GM21381 (cell line): ENCODE data around the gene ERICH2.
A peak's percentile ranks its signal among the peaks of the same experiment; 100 is the strongest.
"Not testable (repeated sequence)": the region's sequence is repeated elsewhere in the genome, so short reads cannot be mapped to it uniquely, and the experiment has no call there.

Source experiments
- ATAC-seq: cut with Tn5 transposase; IDR thresholded peaks from one replicate; pipeline ENCODE4 v1.9.1; 2021; ENCODE audit warnings: mild to moderate bottlenecking, moderate library complexity; ENCODE audit not compliant: unreplicated experiment

The ERICH2 gene, protein sequence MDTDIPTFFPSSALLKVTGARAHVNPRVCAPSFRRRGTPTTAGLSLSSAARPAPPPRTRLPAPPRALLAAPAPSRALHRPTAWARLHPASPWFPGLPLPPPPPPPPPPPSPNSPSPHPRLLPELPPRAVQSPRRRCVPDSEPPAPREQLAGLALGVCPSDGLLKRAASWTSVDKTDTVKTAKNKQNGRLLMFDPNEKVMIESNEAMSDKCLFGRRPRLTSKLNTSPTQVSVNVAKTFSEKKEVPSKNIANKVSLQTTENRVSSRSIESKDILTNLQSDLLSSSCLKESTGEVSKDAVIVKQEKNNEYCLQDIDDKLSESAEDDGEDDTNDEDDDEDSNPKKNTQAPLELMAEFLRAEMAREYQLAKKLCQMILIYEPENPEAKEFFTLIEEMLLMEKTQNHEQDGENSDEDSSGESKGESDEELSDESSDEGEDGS

DNA sequence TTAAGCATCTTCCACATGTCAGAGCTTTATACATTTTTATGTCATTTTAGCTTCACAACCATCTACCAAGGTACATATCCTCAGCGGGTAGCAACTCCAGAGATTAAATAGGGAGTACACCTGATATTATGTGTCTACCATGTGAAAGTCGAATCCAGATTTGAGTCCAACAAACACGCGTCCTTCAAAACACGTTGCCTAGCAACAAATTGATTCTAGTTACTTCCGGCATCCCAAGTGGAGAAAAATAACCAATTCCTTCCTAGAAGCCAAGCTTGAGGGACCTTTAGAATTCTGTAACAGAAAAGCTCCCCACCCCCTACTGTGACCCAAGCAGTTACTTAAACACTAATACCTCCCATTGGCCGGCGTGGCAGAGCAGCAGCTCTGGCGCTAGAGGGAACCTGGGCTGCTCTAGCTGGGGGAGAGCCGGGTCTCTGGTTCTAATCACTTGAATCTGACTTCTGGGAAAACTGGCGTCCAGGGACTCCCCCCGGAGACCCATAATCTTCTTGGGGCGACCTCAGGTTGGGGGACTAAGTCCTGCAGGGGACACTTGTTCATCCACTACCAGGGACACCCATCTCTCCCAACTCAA lies at the start of gene ERICH2:
Gene ERICH2, plus strand, starts transcription at position 371 of the 598 bp plus-strand sequence. CDS start 304 bp downstream, outside the sequence.
- ATAC-seq: peak; percentile 48

DNA sequence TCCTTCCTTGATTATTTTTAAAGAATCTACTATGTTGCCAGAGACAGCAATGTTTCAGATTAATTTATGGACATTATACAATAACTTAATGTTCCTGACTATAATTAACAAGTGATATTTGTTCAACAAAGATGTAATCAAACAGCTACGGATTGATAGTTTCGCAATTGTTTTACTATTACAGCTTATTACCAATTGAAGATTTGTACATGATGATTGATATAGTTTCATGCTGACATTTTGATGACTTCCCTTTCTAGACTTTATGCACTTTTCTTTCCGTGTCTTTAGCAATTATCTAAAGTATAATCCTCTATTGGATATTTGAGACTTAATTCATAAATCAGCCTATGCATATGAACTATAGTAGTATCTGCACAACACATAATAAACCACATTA lies 48.5 kb upstream of the ERICH2 start:
- no peak for ATAC-seq

DNA sequence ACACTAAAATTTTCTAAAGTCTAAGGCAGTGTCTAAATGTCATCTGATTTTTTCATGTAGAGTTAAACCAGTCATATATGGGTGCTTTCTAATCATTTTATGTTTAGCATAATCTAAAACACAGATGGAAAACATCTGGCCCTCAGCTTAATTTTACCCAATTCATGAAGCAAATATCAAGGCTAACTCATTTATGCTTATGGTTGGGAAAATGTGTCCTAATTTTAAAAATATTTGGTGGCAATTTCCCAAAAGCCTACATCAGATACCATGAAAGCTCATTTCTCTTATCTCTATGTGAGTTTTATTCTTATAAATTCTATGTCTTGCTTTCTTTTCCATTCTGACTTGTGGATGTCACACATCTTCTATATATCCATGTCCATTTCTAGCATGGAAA lies 47.9 kb upstream of the ERICH2 start:
- ATAC-seq: no peak

DNA sequence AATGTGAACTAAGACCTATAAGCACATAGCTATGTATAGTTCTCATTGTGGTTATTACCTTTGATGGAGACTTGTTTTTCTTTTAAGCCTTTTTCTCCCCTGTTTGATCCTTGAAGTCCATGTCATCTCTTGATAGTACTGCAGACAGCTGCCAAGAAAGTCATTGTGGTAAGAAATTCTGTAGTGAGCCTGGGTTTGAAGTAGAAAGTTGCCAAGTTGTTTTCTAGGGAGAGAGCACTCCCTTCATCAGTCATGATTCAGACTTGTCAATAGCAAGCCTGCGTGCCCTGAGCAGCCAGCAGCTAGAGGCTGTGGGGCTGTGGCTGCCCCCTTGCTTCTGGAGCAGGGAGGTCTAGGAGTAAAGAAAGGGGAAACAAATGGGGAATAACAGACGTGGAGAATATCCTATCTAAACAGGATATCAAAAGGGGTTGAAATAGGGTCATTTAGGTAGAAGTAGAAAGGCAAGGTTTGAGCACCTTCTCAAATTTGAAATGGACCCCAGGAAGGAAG lies 46.7 kb upstream of the ERICH2 start:
- no peak for ATAC-seq

DNA sequence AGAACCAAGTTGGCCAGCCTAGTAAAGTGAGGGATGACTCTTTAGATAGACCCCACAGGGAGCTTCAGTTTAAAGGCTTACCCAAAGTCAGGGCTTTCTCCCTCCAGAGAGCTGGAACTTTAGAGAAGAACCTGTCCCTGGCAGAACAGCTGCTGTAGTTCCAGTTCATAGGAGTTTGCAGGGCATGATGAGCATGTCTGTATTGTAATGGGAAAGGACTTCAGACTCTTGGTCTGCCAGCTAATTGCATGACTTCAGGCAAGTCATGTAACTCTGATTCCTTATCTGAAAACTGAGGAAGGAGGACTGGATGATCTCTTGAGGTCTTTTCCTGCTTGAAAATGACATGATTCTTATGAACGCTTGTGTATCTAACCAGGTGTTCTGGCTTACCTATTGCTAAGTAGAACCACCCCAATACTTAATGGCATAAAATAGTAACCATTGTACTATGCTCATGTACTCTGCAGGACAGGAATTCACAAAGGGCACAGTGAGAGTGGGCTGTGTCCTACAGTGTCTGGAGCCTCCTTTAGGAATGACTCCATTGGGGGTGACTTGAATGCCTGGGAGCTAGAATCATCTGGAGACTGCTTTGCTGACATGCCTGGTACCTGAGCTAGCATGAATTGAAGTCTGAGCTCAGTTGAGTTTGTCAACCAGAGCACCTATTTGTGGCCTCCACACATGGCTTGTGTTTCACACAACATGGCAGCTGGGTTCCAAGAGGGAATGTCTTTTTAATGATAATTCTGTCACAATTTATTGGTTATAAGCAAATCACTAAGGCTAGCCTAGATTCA lies 36.2 kb upstream of the ERICH2 start:
- ATAC-seq: no peak

DNA sequence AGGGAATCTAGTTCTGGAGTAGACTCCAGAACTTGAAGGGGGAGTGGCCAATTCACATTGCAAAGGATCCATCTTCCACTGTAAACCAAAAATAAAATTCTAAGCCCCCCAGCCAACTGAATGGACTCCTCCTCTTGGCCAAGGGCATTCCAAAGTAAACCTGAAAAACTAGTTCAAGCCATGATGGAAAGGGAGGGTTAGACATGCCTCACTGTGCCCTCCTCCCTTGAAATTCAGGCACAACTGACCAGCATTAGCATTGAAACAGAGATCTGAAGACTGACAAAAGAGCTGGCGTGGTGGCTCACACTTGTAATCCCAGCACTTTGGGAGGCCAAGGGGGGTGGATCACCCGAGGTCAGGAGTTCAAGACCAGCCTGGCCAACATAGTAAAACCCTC lies 35.6 kb upstream of the ERICH2 start:
- not testable (repeated sequence) for ATAC-seq

DNA sequence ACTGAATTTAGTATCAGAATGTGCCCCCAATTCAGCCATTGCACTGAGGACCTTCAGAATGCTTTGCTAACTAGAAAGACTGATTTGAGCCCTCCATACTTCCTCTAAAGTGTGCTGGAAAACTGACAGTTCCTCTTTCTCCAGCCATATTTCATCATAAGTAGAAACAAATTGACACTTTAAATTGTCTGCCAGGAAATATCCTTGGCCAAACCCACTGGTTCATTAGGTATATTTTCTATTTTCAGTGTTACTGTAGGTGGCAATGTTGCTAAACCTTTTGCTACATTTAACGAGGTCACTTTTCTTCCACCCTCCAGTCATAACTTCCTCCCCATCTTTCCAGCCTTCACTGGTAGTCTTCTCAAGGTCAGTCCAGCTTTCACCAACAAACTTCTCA lies 33.5 kb upstream of the ERICH2 start:
- ATAC-seq: no peak

DNA sequence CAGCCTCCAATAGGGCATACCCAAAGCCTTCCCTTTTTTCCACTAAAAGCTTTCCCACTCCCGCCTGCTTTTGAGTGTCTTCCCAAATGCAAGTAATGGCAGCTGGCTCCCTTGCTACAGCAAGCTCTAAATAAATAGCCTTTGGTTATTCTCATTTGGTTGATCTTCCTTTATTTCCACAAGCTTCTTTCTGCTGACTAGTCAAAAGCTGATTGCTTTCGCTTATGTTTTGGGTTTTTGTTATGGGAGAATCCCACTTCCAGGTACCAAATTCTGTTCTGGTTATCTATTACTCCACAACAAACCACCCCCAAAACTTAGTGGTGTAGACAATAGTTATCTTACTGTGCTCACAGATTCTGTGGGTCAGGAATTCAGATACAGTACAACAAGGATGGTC lies 32.8 kb upstream of the ERICH2 start:
- no peak for ATAC-seq

DNA sequence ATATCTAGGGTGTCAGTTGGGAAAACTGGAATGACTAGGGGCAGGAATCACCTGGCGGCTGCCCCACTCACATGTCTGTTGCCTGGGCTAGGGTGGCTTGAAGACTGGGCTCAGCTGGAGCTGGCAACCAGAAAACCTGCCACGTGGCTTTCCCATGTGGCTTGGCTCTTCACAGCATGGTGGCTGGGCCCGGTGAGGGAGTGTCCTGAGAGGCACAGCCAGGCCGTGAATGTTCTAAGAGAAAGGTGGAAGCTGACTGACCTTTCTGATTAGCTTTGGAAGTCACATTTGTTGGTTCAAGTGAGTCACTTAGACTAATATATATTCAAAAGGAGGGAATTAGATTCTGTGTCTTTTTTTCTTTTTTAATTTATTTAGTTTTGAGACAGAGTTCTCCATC lies 32.4 kb upstream of the ERICH2 start:
- ATAC-seq: no peak

DNA sequence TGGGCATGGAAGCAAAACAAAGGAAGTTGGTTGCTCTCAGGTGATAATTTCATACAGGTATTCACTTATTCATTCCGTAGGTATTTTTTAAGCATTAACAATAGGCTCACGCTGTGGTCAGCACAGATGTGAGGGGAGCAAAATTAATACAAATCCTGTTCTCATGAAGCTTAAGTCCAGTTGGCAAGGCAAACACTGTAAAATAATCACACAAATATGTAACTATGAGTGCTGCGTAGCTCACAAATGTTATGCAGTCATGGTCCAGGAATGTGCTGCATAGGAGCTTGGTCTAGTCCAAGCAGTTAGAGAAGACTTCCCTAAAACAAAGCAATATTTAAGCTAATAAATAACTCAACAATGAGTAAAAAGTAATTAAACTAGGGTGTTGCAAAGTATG lies 31.1 kb upstream of the ERICH2 start:
- ATAC-seq: no peak

DNA sequence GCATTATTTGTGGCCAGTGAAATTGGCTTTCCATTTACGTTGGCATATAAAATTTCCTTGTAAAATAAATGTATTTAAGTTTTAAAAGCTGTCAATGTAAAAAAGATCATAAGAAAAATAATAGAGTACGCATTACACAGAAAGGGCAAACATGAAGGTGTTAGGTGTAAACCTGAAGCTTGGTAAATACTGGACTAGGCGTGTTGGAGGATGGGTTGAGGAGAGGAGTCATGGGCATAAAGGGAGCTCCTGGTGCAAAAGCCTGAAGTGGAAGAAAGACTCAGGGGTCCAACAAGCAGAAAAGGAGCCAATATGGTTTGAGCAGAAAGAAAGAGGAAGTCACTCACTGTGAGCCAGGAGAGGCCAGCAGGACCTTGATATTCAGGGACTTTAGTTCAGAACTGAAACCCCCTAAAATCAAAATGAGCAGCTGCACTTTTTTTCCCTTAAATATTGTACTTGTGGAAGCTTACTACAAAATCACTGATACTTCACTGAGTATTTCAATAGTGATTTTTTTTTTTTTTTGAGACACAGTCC lies 30.6 kb upstream of the ERICH2 start:
- no peak for ATAC-seq

DNA sequence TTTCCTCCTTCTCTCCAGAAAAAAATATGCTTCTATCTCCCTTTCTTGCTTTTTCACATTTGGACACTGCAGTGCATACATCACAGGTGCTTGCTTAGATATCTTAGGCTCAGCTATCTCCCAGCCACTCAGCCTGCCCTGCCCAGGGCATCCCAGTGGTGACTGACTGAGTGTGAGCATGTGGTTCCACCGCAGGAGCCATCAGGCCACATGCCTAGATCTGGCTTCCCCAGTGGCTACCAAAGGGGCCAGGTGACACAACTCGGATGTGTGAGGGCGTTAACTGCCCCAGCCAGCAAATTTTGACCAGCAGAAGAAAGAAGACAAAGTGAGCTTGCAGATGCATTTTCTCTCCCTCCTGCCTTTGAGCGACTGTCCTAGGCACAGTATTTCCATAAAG lies 29.5 kb upstream of the ERICH2 start:
- ATAC-seq: no peak

DNA sequence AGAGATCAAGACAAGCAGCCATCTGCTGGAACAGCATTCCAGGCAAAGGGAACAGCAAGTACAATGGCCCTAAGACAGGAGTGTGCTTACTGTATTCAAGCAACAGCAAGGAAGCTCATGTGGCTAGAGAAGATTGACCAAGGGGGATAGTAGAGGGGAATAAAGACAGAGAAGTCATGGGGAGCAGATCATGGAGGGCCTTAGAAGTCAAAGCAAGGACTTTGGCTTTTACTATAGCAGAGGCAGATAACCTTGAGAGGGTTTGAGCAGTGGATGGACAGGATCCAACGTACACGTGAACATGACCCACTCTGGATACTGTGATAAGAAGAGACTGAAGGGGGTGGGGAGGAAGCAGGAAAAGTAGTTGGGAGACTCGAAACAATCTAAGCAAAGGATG lies 28.2 kb upstream of the ERICH2 start:
- no peak for ATAC-seq

DNA sequence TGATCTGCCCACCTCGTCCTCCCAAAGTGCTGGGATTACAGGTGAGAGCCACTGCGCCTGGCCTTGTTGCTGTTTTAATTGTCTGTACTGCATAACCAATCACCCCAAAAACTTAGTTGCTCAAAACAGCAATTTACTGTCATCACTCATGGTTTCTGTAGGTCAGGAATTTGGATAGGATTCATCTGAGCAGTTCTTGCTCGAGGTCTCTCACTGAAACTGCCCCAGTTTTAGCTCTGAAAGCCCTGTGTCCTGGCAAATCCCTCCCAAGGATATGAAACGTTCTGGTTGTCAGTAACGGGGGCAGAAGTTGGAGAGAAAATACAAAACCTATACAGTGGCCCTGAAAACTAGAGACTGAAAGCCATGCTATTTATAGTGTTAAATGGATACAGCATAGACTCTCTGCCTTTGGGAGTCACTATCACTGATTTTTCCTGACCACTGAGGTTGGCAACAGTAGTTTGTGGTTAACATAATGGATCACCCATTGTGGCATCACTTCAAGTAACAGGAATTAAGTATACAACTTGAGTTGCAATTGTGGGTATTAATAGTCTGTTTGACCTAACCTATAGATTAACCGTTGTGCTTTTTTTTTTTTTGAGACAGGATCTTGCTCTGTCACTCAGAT lies 27.2 kb upstream of the ERICH2 start:
- no peak for ATAC-seq

DNA sequence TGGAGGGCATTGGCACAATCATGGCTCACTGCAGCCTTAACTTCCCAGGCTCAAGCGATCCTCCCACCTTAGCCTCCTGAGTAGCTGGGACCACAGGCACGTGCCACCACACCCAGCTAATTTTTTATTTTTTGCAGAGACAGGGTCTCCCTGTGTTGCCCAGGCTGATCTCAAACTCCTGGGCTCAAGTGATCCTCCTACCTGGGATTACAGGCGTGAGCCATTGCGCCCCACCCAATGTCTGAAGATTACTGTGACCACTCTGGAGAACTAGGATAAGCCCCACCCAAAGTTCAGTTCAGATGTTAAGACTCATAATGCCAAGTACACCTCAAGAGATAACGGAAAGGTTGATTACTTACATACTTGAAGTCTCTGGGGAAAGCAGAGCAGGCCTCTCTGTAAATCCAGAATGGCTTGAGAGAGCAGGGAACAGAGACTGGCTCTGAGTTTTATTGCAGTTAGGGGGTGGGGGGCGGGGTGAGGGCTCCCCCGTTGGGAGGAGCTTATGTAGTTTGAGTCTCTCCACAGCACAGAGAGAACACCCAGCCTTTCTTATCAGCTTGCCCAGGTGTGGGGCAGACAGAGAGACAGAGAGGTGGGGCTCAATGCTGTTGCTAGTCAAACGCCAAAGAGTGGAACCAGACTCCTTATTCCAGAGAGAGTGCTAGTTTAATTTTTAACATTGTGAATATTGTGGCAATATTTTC lies 26.5 kb upstream of the ERICH2 start:
- ATAC-seq: no peak

DNA sequence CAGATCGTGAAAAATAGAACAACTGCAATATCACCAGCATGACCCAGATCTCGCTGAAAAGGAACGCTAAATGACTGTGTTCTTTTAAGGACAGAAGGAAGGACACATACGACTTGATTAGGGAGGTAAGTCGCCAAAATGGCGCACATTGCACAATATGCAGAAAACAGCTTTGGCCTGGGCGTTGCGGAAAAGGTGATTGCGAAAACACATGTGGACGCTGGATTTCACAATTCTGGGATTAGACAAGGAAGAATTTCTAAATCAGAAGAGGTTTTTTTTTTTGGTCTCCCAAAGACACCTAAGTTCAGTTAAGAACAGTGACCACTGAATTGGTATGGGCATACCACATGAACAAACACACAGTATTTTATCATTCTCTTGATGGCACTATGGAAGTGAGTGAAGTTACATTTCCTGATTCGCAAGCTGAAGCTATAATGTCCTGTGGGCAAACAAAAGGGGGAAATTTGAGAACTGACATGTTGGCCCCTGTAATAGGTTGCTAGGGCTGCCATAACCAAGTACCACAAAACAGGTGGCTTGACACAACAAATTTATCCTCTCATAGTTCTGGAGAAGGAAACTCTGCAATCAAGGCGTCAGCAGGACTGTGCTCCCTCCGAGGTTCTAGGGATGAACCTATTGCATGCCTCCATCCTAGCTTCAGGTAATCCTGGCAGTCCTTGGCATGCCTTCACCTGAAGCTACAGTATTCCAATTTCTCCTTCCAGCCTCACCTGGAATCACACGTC lies 25.8 kb upstream of the ERICH2 start:
- ATAC-seq: no peak

DNA sequence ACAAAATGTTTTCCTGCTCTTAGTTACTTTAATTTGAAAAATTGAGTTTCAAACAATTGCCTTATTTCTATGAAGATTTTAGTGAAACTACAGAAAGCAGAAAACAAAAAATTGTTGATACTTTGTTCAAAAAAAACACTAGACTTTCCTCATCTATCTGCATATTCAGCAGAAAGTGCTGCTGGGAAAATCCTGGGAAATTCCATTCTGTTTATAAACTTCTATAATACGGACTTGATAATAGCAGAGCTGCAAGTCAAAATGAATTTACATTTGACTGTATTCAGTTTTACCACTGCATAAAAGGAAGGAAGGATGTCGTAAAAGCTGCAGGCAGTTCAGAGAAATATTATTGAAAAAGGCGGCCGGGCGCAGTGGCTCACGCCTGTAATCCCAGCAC lies 24.9 kb upstream of the ERICH2 start:
- ATAC-seq: no peak

DNA sequence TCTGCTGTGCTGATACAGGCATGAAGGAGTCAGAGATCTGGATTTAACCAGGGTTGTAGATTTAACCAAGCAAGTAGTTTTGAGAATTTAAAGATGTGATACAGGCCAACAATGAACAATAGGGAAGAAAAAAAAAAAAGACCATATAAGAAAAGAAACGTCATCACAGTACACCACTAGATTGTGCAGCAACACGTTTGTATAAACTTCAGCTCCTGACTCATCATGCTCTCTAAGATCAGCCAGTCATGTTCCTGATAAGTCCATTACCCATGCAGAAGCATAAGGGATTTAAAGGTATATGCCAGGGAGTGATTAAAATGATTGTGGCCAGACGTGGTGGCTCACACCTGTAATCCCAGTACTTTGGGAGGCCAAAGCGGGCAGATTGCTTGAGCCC lies 22.3 kb upstream of the ERICH2 start:
- ATAC-seq: no peak

DNA sequence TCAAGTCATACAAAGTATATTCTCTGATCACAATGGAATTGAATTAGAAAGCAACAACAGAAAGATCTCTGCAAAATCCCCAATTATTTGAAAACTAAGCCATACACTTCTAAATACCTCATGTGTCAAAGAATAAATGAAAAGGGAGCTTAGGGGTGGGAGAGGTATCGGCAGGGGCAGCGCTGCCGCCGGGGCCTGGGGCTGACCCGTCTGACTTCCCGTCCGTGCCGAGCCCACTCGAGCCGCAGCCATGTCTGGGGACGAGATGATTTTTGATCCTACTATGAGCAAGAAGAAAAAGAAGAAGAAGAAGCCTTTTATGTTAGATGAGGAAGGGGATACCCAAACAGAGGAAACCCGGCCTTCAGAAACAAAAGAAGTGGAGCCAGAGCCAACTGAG lies 18.6 kb upstream of the ERICH2 start:
- not testable (repeated sequence) for ATAC-seq
